Stimulated activated CD8-positive, alpha-beta memory T cell treated with anti-CD3 and anti-CD28 coated beads, Interleukin-7, amount 100 ng/mL, for 1 hour (primary cell): ENCODE results near the gene ZNF239.
"Not testable (repeated sequence)": the region's sequence is repeated elsewhere in the genome, so short reads cannot be mapped to it uniquely, and the experiment has no call there.

Experiments
- DNase-seq, 2 donors: peaks; one replicate each; pipeline ENCODE4 v3.0.0-alpha.2; 2020; ENCODE audit warnings: low read depth in 2 of 2

ZNF239 gene

GRCh38 chr10:43576580-43576979 lies 2.2 kb upstream of the ZNF239 start:
- no peak for DNase-seq

GRCh38 chr10:43576062-43576461 lies 1.6 kb upstream of the ZNF239 start:
- no peak for DNase-seq

- DNase-seq: no peak
Measured at GRCh38 chr10:43574906-43575305, 490 bp upstream of the ZNF239 start.

GRCh38 chr10:43573250-43574000 lies 991 bp downstream of the ZNF239 start:
- no peak for DNase-seq

GRCh38 chr10:43570971-43571370 lies 3.4 kb downstream of the ZNF239 start:
- no peak for DNase-seq

GRCh38 chr10:43569681-43570080 lies 4.7 kb downstream of the ZNF239 start:
- no peak for DNase-seq

- DNase-seq: no peak
Measured at GRCh38 chr10:43557214-43557613, 17.2 kb downstream of the ZNF239 start.

- DNase-seq: not testable (repeated sequence)
Measured at GRCh38 chr10:43543746-43544145, 30.7 kb downstream of the ZNF239 start.

GRCh38 chr10:43524434-43525247 lies 49.8 kb downstream of the ZNF239 start:
- DNase-seq: no peak
